C4-2B (cell line): ENCODE data around the gene ORAI3.

Source experiments
- ZFX ChIP-seq: fragments of 450-650 bp; IDR thresholded peaks from 2 replicates; pipeline ENCODE4 v1.6.1; 2017
- TF ChIP-seq, protein P1 (sequence below): fragments of 450-650 bp; conservative IDR thresholded peaks from 2 replicates; pipeline ENCODE4 v1.5.1; 2017; ENCODE audit warnings: mild to moderate bottlenecking

DNA sequence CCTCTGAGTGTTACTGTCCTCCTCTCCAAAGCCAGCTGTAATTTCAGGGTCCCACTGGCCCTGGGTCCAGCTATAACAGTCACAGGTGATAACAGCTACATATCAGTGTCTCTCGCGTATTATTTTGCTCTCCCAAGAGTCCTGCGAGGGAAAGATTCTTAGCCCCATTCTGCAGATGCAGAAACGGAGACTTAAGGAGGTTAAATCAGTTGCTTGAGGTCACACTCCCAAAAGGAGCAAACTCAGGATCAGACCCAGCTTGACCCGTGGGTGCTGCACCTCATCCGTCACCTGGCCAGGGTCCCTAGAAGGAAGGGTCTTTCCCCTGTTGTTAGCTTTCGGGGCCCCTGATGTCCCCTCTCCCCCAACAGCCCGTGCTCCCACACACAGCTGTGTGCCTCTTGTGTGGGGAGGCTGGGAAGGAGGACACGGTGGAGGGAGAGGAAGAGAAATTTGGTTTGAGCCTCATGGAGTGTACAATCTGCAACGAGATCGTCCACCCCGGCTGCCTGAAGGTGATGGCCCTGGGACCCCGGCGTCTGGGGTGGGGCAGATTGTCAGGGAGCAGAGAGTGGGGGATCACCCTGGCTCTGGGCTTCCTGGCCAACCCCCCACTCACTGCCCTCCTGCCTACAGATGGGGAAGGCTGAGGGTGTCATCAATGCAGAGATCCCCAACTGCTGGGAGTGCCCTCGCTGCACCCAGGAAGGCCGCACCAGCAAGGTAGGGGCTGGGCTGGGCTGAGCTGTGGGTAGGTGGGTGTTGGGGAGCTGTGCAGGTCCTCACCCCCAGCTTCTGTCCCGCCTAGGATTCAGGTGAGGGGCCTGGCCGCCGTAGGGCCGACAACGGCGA, 21.7 kb upstream of the ORAI3 start:
- TF ChIP-seq, protein P1, sequence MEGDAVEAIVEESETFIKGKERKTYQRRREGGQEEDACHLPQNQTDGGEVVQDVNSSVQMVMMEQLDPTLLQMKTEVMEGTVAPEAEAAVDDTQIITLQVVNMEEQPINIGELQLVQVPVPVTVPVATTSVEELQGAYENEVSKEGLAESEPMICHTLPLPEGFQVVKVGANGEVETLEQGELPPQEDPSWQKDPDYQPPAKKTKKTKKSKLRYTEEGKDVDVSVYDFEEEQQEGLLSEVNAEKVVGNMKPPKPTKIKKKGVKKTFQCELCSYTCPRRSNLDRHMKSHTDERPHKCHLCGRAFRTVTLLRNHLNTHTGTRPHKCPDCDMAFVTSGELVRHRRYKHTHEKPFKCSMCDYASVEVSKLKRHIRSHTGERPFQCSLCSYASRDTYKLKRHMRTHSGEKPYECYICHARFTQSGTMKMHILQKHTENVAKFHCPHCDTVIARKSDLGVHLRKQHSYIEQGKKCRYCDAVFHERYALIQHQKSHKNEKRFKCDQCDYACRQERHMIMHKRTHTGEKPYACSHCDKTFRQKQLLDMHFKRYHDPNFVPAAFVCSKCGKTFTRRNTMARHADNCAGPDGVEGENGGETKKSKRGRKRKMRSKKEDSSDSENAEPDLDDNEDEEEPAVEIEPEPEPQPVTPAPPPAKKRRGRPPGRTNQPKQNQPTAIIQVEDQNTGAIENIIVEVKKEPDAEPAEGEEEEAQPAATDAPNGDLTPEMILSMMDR = no peak
- no peak for TF ChIP-seq ZFX
